Fibroblast of skin of right biceps (primary cell): ENCODE data around the gene ACVR1C.

Source experiments
- DNase-seq: peaks from one replicate; pipeline ENCODE4 v3.0.0-alpha.2; 2013

The ACVR1C gene

GRCh38 chr2:157492189-157492773, 136.4 kb downstream of the ACVR1C start:
- peak; percentile 64 for DNase-seq

DNA sequence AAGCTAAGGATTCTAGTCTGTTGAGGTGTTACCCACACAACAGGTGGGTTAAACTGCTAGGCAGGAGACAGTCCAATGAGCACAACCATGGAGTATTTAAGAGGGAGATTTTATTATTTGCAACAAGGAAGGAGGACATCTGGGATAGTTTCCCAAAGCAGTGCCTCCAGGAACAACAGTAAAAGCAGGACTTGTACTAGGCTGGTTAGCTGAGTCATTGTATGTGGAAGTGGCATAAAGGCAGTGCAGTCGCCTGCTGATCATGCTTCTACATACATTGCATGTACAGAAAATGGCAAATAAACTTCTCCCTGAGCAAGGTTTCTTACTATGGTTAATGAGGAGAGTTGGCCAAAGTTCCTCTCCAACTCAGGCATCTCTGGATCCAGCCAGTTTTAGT, 138.7 kb downstream of the ACVR1C start:
- no peak for DNase-seq

DNA sequence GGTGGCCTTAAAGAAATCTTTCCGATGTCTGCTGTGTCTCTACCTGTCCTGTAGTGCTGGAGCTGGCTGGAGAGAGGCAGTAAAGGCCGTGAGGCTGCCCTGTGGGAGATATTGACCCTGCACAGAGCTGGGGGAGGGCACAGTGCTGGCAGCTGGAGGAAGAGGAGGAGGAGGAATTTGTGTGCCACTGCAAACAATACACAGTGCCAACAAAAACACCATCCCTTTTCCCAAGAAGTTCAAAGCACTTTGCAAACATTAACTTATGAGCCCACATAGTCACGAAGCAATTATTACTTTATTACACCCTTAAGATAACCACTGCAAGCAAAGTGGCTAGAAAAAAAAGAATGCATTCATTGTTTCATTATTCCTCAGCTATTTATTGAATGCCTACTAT, 139.8 kb downstream of the ACVR1C start:
- no peak for DNase-seq

DNA sequence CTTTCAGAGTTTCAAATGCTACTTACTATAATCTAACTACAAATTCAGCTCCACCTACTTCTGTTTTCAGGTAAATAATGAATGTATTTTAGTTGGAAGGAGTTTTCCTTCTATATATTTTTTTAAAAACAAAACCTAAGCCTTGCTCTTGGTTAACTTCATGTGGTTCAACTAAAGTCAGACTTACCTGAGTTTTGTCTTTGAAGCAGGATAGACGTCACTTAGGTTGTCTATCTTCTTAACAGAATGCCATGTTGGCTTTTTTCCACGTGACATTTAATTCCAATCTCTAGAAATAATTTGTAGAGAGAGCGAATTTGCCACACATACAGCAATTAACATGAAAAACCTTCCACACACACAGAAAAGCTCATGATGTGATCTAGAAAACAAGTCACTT, 140.9 kb downstream of the ACVR1C start:
- no peak for DNase-seq

DNA sequence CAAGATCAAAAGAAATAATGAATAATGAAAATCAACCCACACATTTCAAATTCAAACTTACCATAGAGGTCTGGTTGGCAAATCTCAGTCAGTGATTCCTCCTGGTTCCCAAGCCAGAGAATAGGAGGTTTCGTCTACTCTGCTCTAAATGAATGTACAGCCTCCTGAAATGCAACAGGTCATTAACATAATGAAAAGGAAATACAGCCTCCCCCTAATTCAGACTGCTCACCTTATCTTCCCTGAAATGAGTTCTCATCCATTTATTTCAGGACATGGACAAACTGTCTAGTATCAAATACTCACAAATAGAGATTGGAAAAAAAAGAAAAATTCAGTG, 141.4 kb downstream of the ACVR1C start:
- DNase-seq: no peak

DNA sequence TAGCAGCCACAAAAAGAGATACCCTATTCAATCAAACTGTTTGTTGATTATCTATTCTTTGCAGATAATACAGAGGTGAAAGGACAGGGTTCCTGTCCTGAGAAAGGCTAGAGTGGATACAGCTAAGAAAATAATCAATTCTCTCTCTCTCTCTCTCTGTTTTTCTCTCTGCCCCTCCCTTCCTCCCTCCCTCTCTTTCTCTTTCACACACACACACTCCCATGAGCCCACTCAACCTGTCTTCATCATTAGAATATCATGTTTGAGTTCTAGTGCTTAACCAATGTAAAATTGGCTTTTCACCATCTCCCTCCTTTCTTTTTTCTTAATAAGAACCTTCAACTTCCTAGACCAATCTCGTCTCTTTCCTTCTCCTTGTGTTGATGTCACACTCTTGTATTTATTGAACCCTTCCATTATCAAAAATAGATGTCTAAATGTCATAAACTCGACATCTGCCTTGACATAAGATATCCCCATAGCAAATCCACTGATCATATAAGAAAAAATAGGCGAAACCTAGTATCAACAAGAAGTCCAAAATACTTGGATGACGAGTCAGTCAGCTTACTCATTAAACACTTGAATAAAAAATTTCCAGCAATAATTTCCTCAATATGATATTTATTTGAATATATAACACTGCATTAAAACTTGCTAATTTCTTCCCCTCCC, 141.9 kb downstream of the ACVR1C start:
- DNase-seq: peak; percentile 70

DNA sequence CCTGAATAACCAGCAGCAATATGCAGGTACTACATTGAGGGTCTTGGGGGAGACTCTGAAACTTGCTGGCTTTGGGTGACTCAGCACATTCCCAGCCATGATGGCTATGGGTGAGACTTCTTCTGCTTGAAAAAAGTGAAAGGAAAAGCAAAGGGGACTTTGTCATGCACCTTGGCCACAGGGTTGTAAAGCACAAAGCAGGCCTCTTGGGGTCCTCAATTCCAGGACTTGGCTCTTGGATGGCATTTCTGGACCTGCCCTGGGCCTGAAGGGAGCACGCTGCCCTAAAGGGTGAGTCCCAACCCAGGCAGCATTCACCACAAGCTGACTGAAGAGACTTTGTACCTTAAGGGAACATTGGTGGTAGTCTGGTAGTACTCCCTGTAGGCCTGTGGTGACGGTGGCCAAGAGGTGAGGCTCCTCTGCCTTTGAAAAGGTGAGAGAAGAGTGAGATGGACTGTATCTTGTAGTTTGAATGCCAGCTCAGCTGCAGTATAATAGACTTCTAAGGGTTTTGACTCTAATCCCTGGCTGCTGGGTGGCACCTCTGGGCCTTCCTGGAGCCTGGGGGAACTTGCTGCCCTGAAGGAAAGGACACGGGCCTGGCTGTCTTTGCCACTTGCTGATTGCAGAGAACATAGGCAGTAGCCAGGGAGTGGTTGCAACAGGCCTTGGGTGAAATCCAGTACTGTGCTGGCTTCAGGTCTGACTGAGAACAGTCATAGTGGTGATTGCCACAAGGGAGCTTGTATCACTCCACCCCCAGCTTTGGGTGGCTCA, 148.3 kb downstream of the ACVR1C start:
- peak; percentile 63 for DNase-seq

- DNase-seq: no peak
Measured at GRCh38 chr2:157479081-157480027, 149.3 kb downstream of the ACVR1C start.

DNA sequence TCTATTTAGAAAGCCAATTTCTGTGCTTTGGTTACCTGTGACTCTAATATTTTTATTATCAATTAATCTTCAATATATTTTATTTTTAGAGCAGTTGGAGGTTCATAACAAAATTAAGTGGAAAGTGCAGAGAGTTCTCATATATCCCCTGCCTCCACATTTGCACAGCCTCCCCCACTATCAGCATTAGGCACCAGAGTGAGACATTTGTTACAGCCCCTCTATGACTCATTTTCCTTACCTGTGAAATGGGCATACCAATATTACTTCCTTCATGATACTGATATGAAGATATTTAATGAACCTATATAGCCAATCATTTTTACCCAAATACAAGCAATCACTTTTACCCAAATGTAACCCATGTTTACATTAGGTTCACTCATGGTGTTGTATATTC, 150.7 kb downstream of the ACVR1C start:
- DNase-seq: no peak

GRCh38 chr2:157476953-157477709, 151.5 kb downstream of the ACVR1C start:
- DNase-seq: peak; percentile 64
